8988T (cell line): ENCODE measurements around the gene RHCE.
"Not testable (repeated sequence)": the region's sequence is repeated elsewhere in the genome, so short reads cannot be mapped to it uniquely, and the experiment has no call there.

ENCODE experiments used
- DNase-seq: peaks from one replicate; pipeline ENCODE4 v3.0.0; 2011

RHCE gene

DNA sequence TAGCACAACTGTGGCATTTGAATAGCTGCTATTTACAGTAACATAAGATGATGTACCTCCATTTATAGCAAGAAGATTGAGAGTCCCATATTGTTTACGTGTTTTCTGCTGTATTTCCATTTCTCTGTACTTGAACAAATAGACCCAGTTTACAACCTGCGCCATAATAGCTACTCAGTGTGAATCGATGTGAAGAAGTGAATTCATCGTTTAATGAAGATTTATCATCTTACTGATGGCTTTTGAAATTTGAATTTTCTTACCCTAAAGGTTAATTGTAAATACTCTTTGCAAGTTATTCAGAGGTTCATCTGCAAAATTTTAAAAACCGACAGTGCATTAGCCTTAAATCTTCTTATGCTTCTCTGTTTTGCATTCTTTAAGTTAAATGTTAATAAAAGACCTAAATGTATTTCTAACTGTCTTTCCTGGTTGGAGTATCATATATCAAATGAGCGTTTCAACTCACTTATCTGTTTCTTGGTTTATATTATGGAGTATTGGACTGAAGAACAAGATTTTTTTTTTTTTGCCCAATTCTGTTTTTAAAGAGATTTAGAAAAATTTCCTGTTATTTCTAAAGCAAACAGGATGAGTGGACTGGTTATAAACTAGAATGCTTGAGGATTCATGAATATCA, 12.2 kb upstream of the RHCE start:
- DNase-seq = no peak

DNA sequence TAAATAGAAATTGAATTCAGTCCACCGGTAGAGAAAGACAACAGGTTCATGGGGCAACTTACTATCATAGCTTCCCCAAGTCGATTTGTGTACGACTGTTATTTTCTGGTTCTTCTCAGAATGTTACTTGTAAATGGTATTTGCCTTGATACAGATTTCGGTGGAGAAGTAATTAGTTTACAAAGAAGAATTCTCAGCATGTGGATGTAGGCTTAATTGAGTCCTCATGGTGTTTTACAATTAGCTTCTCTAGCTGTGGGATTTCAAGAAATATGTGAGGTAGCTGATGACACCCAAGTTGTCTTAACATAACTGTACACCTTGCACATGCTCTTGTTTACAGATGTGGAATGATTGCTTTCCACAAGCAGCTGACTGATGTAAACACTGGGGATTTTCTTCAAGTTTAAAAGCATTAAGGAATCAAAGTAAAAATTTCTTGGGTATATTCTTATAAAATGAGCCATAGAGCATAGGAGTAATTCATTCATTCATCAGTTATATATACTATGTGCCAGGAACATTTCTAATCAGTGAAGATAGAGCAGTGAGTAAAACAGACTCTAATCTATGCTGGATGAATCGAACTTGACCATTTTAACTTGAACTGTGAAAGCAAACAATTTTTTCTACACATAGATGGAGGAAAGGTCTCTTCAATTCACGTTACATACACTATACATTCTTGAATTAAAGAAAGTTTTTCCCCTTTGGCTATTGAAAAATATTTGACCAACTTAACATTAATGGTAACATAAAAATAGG, 11.5 kb upstream of the RHCE start:
- no peak for DNase-seq

DNA sequence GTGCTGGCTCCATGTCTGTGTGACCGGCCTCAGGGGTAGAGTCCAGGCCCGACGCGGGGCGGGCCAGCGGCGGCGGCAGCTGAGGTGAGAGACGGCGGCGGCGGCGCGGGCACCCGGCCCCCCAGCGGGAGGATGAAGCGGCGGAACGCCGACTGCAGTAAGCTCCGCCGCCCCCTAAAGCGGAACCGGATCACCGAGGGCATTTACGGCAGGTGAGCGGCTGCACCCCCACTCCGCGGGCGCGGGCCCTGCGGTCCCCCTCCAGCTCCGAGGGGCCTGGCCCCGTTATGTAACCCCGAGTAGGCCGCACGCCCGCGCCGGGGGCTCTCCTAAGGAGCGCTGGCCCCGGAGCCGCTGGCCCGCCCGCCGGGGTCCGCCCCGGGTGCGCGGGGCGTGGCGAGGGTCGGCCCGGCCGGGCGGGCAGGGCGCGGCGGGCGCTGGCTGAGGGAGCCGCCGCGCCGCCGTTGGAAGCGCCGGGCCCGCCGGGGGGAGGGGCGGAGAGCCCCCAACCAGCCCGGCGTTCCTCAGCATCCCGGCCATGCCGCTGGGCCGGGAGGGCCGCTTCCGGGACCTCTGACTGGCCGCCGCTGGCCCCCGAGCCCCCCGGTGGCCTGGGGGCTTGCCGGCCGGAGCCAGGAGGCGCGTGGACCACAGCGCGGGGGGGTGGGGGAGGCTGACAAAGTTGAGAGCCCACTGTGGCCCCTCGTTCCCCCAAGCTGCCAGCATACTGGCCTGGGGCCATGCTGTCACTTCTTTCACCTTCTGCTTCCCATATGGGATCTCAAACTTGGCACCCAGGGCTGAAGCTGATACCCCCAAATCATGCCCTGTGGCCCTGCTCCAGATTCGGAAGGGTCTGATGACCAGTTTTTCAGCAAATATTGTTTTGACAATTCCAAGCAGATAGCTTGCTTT, 10.6 kb upstream of the RHCE start:
- DNase-seq = no peak

DNA sequence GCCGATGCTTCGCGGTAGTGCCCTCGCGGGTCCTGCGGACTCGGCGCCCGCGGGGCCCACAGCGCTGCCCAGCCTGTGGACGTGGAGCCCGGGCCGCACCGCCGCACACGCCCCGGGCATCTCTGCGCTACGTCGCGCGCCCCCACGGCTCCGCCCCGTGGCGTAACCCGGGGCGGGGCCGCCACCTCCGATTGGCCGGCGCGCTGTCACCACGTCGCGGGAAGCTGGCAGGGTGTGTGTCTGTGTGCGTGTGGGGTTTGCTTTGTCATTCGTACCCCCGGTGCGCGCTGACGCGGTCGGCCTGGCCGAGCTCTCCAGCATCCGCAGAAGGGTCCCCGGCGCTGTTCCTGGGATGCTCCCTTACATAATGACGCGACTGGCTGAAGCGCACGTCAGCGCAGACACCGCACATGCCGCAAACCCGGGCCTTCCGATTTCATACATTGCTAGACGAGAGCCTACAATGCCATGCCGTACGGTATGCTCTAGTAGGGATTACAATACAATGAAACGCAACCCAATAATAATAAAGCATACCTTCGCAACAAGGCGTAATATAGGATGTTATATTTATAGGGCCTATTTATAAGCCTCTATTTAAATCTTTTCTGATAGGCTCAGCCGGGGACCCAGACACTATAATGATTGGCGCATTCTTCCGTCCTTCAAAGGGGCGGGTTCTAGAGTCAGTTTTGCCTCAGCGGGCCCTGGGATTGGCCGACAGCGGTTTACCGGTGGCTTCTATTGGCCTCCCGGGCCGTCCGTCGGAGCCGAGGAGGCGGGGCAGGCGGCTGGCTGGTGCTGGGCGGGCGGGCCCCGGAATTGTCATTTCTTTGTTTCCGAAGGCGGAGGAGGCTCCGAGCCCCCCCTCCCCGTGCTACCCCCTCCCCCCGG, 9.7 kb upstream of the RHCE start, which contains the start of gene MACO1:
Gene MACO1, plus strand, starts transcription at position 825 of the 894 bp plus-strand sequence. CDS start 202 bp downstream, outside the sequence.
- DNase-seq = peak; percentile 93

DNA sequence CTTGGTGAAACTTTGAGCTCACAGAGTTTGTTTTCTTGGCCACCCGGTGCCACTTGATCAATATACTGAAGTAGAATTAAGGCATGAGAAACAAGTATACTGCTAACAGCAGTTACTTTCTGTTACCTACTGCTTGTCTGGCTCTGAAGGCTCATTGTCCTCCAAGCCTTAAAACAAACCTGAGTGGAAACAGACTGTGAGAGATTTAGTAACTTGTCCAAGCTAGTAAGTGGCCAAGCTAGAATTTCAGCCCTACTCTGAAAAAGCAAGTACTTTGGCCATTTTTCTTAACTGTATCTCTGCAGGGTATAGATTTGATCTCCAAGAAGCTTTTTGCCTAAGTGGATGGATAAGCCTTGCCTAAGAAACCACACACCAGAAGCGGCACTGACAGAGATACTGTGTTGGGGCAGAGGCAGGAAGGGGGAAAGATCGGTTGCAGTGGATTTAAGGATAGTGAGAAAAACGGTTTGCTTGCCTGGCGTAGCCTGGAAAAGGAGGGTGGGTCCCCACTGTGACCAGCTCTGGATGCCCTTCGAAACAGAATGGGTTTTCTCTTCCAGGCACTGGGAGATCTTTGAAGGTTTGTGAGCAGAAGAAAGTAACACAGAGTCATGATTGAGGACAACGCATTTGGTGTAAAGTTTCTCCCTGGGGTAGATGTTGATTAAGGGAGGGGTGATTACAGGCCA, 8.0 kb upstream of the RHCE start:
- no peak for DNase-seq

DNA sequence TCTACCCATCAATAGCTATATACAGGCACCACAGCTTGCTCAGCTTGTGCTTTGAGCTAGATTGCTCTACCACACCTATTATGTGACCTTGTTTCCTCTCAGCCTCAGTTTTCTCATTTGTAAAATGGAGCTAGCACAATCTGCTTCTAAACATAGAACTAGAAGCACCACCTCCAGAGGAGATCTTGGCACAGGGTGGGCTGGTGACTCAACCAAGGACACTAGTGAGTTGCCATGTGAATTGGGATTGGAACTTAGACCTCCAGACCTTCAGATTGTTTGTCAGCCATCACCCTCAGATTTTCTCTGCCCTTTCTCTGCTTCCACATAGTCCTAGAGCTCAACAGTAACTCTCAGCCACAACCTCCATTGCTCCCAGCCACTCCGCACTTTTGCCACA, 7.1 kb upstream of the RHCE start:
- no peak for DNase-seq

DNA sequence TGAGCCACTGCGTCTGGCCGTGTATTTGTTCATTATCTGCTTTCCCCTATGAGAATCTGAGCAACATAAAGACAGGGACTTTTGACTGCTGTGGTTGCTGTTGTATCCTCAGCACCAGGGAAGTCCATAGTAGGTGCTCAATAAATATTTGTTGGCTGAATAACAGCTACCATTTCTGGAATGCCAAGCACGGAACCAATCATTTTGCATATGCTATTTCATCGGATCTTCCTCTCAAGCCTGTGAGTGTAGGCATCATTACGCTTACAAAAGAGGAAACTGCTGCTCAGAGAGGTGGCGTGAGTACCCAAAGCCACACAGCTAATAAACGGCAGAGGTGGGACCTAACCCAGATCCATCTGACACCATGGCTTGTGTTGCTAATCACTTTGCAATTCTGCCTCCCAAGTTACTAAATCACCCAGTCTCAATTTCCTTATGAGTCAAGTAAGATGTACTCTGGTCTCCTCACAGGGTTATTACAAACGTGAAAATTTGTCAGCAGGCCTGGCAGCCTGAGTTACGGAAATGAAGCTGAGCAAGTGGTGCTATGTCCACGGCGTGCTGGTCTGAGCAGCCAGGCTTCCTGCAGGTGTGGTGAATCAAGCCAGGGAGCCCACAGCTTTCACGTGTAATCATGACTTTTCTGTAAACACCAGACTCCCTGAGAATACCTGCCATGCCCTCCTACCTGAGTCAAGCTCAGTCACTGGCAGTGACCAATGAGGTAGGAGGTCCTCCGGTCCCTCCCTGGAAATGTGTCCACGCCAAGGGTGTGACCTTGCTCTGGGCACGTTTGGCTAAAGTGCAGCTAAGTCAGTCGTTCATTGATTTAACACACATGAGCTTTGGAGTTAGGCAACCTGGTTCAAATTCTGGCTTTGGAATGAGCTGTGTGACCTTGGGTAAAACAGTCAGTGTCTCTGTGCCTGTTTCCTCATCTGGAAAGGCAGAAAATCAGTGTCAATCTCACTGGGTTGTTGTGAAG, 4.8 kb upstream of the RHCE start:
- DNase-seq = no peak

DNA sequence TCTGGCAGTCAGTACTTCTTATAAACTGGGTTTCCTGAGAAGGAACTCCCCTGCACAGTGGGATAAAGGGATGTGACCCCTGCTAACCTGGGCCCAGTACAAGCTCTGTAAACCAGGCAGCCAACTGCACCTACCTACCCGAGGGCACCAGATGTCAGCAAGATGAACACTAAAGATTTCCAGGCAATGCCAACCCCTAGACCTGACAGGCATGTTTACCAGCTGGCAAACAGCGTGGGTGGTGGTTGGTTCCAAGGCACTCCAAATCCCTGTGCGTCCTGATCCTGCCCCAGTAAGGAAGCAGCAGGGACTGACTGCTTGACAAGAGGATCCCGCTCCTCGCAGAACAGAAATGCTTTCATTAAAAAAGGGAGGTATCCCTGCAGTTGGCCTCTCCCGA, 2.6 kb upstream of the RHCE start:
- not testable (repeated sequence) for DNase-seq

DNA sequence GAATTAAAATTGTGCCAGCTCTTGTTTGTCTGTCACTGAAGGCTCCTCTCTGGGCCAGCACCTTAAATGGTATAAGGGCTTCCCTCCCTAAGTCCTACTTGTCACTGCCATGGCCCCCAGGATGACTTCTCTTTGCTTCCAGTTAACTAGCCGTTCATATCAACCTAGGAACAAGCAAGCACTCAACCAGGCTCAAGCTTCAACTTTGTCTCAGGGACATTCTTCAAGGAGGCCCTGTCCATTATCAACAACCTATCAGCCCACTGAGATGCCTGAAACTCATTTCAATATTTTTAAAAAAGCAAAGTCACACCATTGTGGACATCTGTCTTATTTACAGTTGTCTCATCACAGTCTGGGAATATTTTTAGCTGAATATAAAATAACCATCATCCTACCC, 1.3 kb downstream of the RHCE start:
- DNase-seq = not testable (repeated sequence)

DNA sequence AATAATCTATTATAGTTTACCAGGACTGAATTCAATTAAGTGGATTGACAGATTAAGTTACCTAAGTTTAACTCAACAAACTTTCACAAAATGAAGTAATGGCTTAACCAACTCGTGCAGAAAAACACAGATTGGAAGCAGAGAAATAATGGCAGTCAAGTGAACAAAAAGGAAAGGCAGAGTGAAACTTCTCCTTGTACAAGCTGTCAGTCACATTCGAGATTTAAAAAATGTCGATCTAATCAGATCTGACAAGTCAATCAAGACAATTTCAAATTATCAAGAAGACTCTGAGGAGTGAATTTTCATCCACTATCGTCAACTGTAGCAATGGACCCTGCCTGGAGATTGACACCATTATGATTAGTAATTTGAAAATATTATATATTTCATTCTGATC, 3.3 kb downstream of the RHCE start:
- DNase-seq = not testable (repeated sequence)

DNA sequence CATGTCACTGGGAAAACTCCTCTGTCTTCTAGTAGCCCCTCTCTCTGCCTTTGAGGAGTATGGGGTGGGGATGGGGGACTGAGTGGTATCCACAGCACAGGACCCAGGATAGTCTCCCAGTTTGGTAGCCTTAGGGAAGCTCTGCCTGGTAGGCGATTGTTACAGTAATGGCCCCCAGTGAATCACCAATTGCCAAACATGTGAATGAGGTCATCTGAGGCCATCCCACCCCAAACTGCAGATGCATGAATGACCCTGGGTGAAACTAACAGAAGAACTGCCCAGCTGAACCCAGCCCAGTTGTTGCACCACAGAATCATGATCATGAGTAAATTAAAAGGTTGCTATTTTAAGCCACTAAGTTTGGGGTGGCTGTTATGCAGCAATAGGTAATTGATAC, 6.0 kb downstream of the RHCE start:
- DNase-seq = not testable (repeated sequence)

DNA sequence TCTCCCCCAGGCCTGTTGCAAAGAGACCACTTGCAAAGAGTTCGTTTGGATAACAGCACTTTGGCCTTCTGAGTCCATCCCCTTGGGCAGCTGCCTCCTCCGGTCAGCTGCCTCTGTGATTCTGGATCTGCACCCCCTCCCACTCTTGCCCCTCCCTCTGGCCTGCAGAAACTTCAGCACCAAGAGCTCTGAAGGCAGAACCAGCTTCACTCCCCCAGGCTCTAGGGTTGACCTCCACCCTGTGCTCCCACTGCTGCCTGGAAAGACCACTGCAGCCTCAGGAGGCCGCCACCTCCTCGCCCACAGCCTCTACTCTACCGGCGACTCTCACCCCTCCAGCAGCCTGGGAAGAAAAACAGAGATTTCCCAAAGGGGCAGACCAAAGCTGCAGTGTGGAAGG, 6.5 kb downstream of the RHCE start:
- DNase-seq = not testable (repeated sequence)

DNA sequence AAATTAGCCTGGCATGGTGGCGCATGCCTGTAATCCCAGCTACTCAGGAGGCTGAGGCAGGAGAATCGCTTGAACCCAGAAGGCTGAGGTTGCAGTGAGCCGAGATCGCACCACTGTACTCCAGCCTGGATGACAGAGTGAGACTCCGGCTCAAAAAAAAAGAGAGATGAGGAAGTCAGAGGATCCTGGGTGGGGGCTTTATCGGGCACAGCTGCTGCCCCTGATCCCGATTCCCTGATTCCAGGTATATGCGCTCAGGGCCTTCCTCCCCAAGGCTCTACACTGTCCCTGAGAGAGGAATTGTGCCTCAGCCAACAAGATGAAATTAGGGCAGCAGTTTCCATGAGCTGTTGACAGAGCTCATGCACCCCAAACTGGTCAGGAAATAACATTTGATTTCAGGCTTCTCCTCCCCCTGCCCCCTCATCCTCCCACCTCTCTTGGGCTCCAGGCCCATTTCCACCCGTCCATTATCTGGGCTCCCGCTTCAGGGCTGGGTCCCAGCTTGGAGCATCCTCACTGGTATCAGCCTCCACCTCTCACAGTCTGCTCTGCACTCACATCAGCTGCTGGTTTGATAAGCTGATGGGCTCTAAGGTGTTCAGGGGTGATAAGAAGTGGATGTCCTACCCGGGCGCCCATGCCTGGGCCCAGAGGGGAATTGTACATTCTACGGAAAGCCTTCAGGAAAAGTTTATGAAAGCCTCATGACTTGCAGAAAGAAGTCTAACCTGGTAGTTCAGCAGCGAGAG, 7.6 kb downstream of the RHCE start:
- not testable (repeated sequence) for DNase-seq

DNA sequence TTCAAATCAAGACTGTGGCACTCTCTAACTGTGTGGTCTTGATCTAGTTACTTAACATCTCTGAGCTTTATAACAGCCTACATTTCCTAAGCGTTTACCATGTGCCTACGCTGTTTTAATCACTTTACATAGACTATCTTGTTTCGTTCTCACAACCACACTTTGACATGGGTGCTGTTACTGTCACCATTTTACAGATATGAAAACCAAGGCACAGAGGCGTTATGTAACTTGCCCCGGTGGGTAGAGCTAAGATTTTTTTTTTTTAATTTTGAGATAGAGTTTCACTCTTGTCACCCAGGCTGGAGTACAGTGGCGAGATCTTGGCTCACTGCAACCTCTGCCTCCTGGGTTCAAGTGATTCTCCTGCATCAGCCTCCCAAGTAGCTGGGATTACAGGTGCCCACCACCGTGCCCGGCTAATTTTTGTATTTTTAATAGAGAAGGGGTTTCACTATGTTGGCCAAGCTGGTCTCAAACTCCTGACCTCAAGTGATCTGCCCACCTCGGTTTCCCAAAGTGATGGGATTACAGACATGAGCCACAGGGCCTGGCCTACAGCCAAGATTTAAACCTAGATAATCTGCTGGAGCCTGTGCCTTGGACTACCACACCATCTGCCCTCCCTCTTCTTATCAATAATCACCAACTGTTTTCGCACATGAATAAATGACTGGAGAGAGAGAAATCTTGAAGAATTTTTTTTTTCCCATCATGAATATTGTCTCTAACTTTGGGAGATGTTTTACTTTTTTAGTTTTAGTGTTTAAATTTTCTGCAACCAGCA, 10.8 kb downstream of the RHCE start:
- DNase-seq = not testable (repeated sequence)

DNA sequence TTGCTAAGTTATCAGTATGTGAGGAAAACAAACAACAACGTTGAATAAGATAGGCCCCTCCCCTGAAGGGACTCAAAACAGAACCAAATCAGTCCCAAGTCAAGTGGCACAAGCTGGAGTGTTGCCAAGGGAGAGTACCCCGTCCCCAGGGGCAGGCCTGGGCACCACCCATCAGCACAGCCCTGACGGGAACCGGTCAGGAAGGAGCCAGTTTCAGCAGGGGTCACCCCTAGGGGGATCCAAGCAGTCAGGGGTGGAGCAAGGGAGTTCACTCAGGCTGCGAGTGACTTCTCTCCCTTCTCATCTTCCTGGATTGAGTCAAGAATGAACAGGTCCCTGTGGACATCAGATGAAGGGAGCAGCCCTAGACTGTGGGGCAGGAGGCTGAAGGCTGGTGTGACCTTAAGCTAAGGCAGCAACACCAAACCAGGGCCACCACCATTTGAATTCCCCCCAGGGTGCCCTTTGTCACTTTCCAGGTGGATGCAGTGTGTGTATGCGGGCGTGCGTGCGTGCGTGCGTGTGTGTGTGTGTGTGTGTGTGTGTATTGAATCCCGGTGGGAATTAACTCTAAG, 14.8 kb downstream of the RHCE start:
- not testable (repeated sequence) for DNase-seq

DNA sequence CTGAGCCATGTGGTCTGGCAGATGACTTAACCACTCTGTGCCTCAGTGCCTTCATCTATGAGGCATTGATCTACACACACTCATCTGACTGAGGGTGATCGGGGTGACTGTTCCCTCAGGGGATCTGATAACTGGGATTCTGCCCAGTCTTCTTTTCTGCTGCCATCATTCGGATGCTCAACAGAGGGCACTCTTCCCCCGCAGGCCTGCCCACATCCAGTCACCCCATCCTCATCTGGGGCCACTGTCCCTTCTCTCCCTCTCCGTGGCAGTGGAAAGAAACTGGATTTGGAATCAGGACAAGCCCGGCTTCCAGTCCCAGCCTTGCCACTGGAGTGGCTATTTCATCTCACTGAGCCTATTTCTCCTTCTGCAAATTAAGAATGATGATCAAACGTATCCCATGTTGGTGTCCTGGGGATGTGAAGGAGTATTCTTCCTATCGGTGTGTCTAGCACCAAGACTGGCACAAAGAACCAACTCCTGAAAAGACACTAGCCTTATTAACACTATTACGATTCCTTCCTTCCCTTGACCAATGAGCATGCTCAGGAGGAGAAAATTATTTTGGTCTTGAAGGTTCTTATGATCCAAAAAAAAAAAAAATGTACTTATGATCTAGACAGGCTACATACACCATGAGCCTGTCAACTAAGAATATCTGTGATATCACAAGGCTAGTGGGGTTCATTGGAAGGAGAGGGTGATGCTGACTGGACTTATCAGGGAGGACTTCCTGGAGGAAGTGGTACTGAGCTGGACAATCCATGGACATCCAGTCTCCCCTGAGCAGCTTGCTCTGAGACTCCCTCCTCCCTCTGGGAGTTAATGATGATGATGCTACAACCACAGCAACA, 17.4 kb downstream of the RHCE start:
- not testable (repeated sequence) for DNase-seq

DNA sequence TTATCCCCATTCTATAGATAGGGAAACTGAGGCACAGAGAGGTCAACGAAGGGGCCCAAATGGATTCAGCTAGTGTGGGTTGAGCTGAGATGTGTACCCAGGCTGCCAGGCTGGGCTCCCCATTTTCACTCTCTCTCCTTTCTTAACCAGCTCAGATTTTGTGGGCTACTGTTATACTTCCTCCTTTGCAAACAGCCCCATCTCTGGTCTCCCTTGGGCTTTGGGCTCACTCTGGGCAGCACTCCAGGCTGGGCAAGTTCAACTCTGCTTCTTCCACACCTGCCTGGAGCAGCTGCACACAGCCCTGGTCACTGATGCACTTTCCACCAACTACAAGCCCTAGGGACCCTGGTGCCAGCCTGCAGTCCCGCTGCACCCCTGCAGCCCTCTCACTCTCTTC, 22.5 kb downstream of the RHCE start:
- not testable (repeated sequence) for DNase-seq
